NCI-H2107 (cell line): ENCODE results near the gene SLC24A3.

Source experiments
- DNase-seq: peaks from one replicate; lab custom pipeline; 2025; lab: John Stamatoyannopoulos, UW

SLC24A3 gene

DNA sequence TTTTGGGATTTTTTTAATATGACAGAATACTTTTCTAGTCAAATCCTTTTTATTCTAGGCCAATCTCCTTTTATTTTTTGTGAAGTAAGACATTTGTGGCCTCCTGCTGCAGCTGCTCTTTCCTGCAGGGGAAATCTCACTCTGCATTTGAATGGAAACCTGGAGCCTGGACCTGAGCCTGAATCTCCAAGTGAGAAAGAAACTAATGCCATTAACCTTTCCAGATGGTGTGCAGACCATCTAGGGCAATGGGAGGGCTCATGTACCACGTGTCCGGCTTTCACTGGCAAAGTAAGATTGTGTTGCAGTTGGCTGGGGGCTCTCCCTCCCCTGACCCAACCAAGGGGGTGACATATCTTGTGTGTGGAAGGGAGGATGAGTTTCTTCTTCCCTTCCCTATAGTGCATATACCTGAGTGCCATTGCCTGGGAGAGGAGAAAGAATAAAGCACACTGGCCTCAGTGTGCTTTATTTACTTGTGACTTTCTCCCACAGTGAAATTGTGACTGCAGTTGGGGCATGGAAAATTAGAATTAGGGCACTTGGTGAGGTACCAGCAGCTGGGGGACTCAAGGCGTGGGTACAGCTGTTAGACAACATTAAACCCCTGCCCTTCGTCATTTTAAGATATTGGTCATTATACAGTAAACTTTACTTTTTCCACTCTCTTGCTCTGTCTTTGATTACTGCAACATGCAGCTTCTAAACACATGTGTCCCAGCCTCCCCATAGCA, 385.8 kb downstream of the SLC24A3 start:
- no peak for DNase-seq

DNA sequence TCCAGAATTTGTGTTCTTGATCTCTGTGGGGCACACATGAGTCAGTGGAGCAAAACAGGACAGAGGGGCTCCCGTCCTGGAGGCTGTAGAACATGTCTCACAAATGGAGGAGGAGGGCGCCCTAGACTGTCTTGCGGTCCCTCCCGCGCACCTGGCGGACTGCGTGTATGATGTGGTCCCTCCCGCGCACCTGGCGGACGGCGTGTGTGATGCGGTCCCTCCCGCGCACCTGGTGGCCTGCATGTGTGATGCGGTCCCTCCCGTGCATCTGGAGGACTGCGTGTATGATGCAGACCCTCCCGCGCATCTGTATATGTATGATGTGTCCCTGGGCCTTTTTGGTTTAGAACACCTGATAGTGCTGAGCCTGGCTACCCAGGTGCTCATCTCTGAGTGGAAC, 386.8 kb downstream of the SLC24A3 start:
- no peak for DNase-seq

DNA sequence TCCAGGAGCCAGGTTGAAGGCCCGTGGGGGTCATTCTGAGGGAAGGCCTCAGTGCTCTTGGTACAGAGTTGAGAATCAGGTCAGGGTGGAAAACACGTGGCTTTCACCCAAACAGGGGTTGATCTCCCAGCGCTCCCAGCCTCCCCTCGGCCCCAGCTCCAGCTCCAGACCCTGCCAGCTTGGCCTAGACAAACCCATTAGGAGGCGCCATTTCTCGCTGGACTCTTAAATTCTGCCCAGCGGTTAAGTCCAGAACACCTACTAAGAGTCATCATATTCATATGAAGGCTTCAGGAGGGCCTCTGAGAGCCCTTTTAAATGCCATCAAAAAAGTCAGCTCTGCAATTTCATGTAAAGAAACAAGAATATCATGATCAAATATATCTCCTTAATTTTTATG, 387.6 kb downstream of the SLC24A3 start:
- no peak for DNase-seq

DNA sequence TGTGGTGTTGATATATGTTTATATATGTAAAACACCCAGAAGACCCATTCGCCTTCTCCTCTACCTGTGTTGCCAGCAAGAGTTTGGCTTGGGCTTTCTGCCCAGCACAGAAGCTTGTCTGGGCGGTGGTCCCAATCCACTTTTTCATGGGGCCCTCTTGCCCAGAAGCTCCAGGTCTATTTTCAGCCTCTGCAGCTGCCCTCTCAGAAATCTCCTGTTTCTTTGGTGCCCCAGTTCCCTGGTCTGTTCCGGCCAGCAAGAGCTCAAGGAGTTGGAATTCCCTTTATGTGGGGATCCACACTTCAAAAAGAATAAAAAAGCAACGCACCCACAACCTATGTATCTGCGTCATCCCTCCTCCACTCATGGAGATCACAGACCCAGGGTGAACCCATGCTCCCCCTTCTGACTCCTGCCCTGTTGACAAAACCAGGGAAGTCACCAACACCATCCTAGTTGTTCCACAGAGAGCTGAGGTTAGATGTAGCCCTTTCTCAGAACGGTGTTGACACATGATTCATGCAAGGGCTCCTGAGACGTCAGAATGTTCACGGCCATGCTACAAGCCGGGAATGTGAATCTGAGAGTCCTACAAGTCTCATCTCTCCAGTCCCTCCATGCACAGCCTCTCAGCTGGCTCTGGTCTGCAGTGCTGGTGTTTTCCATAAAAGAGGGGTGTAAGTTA, 388.8 kb downstream of the SLC24A3 start:
- no peak for DNase-seq

DNA sequence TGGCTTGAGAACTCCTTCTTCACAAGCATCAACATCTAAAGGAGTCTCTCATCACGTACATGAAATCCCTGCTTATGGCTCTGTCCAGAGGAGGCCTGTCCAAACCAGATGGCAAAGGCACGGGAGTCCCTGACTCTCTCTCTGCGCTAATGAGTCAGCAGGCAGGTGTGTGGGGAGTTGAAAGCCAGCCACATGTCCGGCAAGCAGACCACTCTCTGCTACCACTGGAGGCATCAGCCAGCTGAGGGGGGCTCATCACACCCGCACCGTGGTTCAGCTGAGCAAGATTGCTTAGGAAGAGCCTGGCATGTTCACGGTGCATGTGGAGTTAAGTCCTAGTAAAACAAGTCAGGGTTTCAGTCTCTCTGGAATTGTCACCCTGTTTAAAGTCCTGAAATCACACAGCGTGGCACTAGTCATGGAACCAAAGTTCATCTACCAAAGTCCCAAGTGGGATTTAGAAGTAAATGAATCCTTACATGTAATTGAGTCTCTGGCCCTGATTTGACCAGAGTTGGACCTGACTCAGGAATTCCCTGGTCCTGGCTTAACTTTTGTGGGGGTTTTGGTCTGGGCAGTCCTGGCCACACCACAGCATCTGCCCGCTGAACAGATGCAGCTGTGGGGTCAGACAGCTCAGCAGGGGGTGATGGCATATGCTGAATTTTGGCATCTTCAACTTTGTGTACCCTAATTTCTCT, 390.4 kb downstream of the SLC24A3 start:
- DNase-seq: no peak

DNA sequence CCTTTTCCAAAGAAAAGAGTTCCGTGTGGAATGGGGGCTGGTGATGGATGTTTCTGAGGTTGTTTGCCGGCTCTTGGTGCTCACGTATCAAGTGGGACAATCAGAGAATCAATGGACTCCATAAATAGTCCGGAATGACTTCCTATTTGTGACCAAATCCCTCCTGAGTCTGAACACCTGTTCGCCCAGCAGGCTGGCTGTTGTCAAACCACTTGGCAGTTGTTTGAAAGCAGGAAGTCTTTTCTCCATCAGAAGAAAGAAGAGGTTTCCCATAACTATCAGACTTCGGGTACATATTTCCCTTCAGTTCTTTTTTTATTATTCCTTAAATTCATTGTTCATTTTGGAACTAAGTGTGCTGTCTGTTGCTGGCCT, 390.9 kb downstream of the SLC24A3 start:
- no peak for DNase-seq

DNA sequence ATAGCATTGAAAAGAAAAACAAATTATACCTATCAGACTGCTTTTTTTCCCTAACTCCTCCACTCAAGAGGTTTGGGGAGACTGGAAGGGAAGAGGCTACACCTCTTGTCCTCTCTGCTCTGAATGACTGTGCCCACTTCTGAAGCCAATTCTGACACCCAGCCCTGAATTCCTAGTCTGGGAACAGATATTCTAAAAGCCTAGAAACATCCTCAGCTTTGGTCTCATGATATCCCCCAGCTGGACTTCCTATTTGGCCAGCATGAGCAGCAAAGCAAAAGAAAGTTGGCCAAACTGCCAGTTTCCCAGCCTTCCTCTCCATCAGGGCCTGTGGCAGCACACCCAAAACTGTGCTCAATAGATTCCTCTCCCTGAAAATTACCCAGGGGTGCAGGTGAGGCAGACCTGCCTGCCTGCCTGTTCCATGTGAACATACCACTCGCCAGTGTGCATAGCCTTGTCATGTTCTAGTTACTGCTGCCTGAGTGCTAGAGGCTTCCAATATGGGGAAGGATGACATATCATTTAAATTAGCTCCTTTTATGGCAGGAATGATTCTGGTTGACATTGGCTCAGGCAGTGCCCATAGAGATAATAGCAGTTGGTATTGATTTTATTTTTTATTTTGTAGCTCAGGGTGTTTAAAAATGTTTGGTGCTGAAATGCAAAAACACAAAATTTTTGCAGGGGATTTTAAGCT, 393.5 kb downstream of the SLC24A3 start:
- no peak for DNase-seq

DNA sequence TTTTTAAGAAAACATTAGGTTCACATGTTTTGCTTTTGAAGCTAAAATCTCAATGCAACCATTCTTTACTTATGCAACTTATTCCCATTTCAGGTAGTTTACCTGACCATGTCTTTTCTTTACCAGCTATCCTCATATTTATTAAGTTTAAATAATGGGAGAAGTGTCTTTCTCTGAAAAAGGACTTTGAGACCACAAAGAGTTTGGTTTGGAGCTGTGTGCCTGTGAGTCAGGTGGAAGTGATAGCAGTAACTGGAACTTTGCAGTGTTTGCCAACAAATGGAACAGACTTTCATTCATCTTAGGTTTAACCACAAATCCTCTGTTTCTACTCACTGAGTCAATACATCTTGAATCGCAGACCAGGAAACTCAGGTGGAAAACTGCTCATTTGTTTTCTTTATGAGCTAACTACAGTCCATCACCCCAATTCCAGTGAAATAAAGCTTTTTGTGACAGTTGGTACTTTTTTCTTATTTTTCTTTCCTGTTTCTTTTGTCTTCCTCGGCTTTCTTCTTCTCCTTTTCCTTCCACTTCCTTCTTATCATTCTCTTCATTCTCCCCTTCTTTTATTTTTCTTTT, 397.3 kb downstream of the SLC24A3 start:
- no peak for DNase-seq

DNA sequence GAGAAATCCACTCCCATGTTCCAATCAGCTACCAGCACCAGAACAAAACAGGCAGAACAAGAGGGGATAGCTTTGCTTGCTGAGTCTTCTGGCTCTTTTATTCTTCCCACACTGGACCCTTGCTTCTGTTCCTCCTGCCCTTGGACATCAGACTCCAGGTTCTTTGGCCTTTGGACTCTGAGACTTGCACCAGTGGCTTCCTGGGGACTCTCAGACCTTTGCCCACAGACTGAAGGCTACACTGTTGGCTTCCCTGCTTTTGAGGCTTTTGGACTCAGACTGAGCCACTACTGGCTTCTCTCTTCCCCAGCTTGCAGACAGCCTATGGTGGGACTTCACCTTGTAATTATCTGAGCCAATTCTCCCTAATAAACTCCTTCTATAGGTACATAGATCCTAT, 403.2 kb downstream of the SLC24A3 start:
- DNase-seq: no peak

DNA sequence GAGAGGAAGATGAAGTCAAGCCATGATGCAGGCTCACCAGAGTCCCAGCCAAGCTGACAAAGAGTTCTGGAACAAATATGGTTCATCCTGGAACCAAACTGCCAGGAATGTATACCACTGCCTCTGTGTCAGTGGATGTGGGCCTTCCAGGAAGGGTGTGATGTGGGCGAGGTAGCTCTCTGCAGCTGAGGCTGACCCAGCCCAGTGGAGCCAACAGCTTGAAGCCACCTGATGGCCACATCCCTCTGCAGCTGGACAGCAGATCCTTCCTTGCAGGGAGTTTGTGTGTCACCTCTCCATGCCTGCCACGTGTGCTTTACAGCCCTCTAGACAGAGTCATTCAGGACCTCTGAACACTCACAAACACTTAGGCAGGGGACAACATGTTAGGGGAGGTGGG, 403.6 kb downstream of the SLC24A3 start:
- no peak for DNase-seq

DNA sequence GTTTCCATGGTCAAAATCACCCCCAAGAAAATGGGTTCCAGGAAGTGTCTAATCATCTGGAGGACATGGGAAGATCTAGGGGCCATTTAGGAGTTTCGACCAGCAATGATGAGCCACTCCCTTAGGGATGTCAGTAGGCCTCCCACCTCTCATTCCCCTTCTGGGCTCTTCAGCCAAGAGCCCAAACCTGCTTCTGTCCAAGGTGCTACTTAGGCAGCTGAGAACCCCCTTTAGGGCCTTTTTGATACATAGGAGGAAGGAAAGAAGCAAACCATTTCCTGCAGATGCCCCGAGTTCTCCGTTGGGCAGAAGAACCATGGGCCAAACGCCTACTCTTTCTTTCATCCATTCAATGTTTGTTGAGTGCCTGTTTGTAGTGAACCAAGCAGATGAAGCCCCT, 404.2 kb downstream of the SLC24A3 start:
- no peak for DNase-seq

DNA sequence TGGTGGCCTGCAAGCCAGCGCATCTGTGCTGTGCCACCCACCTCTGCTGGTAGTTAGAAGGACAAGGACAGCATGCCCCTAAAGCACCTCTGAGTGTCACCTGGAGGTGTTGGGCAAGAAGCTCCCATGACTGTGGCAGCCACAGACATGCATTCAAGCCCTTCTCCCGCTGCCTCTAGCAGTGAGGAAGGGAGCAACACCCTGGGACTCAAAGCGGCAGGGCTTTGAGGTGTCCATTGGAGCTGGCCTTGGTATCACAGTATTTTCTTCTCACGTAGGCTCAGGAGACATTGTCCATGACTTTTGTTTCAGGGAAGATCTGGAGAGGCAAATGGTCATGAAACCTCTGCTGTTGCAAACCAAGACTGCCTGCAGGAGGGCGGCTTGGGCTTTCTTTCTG, 404.8 kb downstream of the SLC24A3 start:
- DNase-seq: no peak

DNA sequence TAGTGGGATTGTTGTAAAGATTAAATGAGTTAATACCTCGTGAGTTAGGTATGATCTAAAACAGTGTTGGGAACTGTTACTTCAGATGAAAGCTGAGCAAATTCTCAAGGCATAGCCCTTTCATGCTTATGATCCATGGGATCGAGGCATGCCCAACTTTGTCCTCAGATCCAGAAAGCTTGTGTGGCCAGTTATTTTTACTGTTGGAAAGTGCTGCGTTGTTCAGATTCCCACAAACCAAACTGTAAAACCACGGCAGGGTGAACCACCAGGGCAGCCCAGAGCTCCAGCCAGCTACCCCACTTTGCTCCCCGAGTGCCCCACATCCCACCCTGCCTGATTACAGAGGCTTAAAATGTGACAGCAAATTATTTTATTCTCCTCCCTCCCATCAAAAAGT, 406.3 kb downstream of the SLC24A3 start:
- no peak for DNase-seq

DNA sequence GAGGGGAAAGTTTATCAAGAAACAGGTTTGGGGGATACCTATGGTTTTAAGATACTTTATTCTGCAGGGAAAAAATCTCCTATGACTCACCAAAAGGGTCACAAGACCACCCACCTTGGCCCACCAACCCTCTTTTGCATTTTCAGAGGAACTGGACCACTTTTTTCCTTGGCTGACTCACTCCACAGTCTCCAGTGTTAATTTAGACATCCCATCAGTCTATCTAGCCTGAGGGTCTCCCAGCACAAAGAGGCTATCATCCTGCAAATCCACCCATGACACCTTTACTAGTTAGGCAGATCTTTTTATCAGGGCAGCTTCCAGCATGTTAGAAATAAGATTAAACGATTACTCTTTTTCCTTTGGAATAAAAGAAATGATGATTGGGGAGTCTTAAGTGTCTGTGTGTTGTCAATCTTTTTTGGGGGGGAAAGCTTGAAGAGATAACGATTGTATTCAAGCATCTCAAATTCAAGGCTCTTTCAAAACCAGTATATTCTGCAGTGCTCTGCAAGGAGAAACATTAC, 407.5 kb downstream of the SLC24A3 start:
- no peak for DNase-seq

DNA sequence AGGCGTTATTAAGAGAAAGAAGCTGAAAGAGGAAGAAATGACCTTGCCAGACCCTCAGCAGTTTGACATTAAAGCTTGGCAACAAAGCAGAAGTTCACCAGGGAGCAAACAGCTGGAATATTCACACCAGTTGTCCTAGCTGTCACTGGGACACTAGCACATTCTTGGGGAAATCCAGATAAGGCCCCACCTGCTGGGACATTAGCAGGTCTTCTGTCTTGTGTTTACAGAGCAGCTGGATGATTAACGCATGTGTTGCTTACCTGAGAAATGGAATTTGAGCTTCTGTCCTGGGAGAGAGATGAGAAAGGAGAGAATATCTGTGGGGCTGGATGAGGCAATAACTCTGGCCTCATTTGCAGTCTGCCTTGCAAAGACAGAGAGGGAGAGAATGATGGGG, 408.0 kb downstream of the SLC24A3 start:
- DNase-seq: no peak

DNA sequence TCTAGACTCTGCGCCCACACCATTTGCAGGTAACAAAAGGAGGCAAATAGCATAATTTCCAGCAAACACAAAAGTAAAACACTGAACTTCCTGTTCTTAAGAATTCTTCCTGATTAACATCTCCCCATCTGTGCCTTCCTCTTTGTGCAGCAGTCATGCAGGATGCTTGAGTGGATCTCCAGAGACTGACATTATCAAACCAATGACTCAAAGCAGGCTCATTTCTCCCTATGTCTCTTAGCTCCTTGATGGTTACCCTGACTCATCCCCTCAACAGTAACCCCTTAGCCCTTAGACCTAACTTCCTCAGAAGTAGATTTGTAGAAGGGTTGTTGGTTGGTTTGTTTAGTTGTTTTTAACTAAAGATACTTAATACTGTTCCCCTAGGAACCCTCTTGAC, 408.6 kb downstream of the SLC24A3 start:
- DNase-seq: no peak

DNA sequence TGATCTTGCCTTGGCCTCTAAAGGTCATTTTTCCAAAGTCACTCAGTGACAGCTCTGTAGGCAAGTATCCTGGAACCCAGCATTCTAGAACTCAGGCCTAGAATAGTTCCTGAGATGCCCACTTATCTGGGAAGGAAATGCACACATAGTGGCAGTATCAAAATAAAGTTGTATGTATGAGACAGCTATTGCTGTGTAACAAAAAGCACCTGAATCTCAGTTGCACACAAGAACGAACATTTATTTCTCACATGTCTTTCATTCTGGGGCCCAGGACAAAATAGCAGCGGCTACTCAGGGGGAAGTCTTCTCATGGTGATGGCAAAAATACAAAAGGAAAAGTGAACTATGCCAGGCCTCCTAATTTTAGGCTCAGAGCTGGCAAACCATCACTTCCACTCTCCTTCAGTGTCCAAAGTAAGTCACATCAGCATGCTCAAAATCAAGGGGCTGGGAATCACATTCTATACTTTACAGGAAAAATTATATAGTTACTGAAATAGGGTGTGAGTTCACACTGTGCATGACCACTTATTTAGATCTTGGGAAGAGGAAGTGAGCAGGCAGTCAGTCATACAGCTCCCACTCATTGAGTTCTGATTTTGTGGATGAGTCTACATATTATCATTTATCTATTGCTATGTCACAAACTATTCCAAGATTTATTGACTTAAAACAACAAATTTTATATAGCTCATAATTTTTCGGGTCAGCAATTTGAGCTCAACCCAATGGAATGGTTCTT, 412.0 kb downstream of the SLC24A3 start:
- DNase-seq: no peak

DNA sequence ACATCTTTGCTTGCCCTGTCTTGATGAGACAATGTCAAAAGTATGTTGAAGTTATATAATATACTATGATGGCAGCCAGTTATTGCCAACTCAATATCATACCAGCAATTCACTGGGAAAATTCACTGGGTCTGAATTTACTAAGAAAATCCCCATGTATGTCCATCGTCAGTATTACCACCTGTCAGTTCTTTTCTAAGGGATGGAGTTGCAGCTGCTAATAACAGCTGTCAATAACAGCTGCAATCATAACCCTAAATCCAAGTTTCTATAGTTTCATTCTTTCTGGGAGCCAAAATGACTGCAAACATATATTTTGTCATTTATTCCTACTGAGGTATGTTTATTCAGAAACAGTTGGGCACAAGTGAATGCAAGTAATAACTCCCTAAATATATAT, 413.0 kb downstream of the SLC24A3 start:
- no peak for DNase-seq

DNA sequence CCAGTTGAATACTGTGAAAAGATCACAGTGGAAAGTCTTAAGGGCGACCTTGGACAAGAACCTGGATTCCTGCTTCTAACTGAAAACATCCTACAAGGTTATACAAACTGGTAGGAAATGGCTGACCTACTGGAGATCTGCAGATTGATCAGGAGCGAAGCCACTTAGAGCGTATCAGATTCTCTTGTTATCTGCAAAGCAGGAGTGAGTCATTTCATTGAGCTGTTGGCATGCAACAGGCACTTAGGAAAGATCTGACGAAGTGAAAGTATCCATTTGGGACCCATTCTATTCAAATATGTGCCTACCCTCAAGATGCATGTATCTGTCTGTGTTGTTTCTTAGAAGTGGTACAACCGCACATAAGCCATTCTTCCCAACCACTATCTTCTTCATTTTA, 414.5 kb downstream of the SLC24A3 start:
- DNase-seq: no peak

DNA sequence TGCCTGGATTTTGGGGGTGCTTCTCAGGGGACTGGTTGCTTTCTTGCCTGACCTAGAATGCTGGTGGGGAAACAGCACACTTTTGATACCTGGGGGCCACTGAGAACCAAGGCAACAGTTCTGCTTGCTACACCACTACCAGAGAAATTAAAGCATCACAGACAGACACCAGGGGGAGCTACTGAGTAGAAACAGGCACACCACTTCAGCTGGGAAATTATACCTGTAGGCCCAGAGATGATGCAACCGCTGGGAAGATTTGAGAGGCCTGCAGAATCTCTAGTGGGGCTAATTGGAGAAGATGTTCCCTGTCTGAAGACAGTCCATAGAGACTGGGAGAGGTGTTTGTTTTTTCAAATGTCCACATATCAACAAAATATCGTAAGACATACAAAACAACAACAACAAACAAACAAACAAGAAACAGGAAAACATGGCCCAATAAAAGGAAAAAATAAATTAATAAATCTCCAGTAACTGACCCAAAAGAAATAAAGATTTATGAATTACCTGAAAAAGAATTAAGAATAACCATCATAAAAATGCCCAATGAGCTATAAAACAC, 416.2 kb downstream of the SLC24A3 start:
- no peak for DNase-seq

DNA sequence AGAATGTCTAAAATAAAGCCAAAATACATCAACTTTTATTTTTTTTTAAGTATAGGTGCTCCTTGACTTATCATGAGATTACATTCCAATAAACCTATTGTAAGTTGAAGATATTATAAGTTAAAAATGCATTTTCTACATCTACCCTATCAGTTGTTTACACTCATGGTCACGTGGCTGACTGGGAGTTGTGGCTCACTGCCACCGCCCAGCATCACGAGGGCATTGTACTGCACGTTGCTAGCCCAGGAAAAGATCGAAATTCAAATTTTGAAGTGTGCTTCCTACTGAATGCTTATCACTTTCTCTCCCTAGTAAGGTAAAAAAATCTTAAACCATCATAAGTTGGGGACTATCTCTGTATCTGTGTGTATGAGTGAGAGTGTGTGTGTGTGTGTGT, 419.0 kb downstream of the SLC24A3 start:
- no peak for DNase-seq
